HG03097 (cell line): Measurements from ENCODE around the gene STARD5.
A peak's percentile ranks its signal among the peaks of the same experiment; 100 is the strongest.
"Not testable (repeated sequence)": the region's sequence is repeated elsewhere in the genome, so short reads cannot be mapped to it uniquely, and the experiment has no call there.

Experiments used
- ATAC-seq: cut with Tn5 transposase; IDR thresholded peaks from one replicate; pipeline ENCODE4 v1.9.1; 2021; ENCODE audit not compliant: unreplicated experiment, low FRiP score

The STARD5 gene

DNA sequence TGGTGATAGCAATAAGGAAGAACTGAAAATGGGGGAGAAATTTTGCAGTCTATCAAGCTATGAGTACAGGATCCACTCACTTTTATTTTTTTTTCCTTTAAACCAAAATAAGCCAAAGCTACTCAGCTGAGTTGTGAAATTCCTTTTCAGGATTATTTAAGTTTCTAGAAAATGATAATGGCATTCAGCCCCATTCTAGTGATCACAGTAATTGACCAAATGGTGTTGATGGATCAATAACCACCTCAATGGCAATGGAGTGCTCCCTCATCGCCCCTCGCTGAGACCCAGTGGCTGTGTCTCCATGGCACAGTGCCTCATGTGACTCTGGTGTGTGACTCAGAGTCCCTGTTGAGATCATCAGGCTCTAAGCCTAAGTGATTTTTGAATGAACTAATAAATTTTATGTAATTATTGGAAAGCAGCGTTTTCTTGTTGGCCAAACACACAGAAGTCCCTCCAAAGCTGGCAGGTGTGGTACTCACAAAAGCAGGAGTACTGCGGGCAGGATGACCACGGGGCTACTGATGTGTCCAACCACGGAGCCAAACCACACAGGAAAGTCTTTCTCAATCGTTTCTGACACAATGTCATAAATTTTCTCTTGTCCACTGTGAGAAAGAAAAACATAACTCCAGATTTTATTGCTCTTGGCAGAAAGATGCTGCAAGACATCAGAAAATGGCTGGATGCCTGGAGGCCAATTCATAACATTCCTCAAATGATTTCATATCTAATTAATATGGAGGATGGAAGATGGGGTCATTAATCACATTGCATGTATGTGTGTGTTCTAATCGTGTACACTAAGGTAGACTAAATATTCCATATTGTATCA, 14.4 kb upstream of the STARD5 start:
- no peak for ATAC-seq

DNA sequence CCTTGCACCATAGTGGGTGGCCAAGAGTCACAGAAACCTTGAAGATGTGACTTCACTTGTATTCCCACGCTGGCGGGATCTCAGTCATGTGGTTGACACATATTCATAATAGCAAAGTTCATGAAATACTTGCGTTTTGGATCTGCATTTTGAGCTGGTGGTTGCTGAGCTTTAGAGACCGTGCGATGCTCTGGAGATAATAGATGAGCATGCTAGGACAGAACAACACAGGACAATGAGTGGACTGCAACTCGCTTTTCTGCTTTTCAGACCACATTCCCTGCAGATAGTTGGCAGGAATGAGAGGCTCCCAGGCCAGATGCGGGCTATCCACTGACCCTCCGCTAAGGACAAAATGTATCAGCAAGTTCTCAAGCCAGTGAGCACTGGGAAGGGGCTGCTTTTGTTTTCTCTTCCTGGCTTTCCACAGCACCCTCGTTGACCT, 13.8 kb upstream of the STARD5 start:
- no peak for ATAC-seq

DNA sequence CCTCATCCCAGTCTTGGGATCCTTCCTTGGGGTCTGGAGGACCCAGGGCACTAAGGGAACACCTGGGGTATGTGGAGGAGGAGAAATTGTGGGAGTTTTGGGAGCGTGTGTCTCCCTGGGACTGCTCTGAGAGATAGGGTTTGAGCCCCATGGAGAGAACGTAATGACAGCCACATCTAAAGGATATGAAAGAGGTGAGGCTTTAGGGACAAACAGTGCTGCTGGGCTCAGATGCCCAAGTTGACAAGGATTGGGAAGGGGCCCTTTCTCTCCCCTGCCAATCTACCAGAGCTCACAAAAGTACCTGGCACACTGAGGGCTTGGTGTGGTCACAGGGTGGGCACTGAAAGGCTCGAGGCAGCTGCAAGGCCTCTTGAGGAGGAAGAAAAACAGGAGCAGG, 13.3 kb upstream of the STARD5 start:
- ATAC-seq, result no peak

DNA sequence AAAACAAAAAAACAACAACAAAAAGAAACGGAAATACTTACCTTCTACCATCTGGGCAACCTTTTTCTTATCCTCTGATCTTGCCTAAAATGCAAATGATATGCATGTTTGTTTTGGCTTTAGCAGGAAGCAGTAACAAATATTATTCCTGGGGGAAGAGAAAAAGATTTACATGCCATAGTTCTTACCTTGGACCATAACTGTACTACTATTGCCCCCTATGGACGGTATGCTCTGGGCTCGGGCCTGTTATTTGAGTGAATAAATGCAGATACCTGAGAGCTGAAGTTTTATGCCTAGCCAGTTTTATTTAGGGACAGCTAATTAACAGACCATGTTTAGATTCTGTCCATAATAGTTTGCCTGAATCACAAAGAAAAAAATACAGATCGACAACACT, 12.6 kb upstream of the STARD5 start:
- no peak for ATAC-seq

DNA sequence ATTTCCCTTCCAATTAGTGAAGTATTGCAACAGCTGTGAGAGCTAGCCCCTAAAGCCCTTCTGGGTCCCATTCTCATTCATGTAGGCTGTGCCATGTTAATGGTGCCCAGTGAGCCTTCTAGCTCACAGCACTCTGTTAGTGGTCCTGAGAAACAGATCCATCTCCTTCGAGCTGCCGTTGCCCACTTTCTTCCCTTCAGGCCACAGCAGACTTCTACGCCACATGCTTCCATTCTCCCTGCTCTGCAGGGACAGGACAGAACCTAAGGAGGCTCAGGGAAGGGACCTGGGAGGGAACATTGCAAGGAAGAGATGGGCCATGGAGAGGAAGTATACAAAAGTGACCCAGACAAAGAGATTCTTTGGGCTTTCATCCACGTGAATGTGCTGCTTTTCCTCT, 11.7 kb upstream of the STARD5 start:
- no peak for ATAC-seq

DNA sequence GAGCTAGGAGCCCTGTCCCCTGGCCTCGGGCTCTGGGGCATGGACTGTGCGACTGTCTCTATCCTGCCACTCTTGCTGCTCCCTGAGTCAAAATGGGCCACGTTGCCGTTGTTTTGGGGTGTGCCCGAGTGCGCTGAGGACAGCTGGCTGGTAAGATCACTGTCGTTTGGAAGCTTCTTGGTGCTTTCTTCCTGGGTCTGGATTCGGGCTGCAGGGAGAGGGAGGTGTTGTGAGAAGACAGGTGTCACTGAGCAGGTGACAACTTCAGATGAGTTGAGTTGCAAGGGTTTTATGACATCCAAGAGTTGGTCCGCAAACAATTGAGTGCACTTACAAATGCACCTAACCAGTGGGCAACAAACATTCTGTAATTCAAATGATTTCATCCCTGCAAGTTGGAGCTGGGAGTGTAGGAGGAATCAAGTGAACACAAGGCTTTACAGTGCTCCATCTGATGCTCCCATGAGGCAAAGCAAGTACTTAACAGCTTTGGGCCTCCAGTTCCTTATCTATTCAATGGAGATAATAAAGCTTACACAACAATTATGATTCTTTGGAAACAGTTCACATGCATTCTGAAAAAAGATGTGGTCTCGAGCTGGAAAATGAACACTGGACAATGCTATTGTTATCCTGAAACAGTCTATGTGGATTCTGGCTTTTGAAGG, 11.0 kb upstream of the STARD5 start:
- ATAC-seq, result no peak

DNA sequence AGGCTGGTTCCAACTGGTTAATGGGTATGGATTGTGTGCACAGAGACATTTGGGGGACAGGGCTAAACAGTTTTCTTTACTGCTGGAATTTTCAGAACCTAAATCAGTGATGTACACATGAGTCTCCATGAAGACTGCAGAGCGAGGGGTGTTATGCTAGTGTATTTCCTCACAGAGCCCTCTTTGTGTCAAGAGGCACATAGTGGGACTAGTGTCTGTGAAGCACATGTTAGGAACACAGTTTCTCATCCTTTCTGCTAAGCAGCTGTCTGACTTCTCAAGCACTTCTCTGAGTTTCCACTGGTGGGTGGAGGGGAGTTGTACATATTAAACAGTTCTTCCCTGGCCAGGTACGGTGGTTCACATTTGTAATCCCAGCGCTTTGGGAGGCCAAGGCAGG, 9.4 kb upstream of the STARD5 start:
- ATAC-seq, result no peak

DNA sequence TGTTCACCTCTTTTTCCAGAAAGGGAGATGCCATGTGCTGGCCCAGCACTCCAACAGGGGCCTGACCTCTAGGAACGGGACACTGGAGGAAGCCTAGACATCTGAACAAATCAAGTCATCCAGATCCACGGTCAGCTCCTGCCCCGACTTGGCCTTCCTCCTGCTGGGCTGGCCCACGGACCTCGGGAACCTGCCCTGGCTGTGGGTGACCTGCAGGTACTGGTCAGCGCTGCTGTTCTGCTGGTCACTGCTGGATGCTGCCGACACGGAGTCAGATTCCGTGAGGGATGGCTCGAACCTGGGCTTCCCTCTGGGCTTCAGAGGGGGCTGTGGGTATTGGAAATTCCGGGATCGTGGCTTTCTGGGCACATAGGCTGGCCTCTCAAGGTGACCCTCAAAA, 8.4 kb upstream of the STARD5 start:
- ATAC-seq, result no peak

DNA sequence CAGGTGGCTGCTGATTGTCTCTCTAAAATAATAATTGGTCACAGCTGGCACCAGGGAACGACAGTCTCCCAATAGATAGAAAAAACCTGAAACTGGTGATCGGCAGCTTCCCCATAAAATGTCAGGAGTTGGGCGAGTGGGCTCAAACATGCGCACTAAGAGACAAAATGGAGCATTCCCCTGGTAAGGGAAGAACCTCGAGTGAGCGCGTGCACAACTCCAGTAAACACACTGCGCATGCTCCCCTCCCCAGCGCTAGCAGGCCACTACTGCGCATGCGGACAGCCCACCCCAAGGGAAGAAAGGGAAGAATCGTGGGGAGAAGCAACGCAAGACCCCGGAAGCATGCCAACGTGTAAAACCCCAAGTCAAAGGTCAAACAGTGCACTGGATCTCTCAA, 7.7 kb upstream of the STARD5 start:
- no peak for ATAC-seq

DNA sequence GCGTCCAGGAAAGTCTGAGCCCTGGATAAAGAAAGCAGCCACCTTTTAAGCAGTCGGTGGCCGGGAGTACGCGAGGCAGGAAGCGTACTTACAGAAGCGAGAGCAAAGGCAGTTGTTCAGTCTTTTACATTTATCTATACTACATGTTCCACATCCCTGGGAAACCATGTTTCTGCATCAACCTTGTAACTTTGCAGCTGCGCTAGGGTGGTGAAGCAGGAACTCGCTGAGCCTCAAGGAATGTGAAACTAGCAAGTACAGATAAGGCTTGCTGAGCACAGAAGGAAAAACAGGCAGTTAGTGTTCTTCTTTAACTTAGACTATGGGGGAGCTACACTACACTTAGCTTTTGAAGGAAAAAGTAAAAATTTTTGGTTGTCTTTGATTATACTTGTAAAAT, 7.2 kb upstream of the STARD5 start:
- ATAC-seq, result not testable (repeated sequence)

DNA sequence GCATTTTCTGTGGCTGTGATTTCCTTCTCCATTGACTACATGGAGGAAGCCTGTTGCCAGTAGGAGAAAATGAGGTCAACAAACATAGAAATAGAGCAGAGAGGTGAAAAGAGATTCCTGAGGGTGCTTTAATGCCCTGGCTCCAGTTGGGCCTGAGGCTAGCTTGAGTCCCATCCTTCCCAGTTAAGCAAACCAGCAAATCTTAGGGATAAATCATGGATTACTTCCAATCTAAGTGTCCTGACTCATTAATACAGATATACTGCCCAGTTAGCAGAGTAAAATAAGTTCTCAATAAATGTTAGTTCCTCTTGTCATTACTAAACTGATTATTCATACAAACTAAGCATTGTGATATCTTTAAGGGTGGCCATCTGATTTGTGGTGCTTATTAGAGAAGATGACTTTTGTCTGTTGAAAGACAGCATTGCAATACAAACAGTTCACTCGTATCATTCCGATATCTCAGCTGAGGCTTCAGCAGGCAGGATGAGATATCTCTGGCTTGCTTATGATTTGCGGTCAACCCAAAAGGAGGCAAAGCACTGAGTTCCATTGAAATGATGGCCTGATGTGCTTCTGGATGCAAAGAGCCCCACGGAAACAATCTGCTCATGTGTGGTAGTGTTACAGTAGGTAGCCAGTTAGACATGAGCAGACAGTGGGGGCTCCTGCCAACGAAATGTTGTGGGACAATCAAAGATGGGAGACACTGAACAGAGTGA, 6.6 kb upstream of the STARD5 start:
- no peak for ATAC-seq

DNA sequence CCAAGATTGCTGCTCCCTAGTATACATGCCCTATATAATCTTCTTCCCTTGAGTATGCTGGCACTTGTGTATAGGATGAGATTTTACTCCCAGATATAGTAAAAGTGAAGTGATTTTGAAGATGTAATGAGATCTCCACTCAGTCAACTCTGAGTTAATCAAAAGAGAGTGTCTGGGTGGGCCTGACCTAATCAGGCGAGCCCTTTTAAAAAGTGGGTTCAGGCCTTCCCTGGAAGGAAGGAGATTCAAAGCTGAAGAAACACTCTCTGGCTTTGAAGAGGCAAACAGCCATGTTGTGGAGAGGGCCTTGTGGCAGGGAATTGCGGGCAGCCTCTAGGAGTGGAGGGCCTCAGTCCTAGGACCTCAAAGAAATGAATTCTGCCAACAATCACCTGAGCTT, 5.5 kb upstream of the STARD5 start:
- no peak for ATAC-seq

DNA sequence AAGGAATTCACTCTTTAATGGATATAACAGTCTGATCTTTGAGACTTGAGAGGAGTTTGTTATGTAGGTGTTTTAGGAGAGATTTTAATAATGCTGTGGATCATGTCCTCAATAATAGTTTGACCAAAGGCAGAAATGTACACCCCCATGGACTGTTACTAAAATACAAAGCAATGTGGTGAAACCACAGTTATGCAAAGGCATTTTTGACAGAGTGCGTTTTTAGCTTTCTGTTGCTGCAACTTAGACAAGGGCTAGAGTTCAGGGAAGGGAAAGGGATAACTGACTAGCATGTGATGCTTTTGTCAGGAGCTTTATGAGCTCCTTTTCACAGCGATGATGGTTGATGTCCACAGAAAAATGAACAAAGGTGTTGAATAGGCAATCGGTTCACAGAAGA, 3.6 kb upstream of the STARD5 start:
- no peak for ATAC-seq

DNA sequence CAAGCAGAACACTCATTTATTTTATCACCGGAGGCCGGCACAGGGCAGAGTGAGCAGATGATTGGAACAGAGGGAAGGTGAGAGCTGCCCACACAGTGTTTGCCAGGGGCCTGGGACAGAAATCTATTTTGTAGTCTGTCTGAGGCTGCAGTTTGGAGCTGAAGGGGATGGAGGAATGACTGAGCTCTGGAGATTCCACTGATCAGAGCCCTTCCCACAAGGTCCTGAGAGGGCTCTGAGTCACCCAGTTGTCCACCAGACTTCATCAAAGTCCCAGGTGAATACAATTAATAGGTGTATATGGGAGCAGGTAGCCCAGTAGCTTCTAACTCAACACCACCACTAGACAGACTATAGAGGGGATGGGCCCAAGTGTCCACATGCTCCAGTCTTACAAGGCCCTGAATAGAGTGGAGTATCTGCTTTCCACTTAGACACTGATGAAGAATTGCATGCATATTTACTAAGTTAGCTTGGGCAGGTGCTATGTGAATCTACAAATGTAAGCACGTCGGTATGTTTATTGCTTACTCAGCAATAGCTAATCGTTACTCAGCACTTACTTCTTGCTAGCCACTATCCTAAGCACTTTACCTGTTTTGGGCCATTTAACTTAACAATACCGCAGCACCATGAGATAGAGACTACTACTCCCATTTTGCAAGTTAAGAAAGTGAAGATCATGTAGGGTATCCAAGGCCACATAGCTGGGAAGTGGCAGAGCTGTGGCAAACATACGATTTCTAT, 2.7 kb upstream of the STARD5 start:
- no peak for ATAC-seq

DNA sequence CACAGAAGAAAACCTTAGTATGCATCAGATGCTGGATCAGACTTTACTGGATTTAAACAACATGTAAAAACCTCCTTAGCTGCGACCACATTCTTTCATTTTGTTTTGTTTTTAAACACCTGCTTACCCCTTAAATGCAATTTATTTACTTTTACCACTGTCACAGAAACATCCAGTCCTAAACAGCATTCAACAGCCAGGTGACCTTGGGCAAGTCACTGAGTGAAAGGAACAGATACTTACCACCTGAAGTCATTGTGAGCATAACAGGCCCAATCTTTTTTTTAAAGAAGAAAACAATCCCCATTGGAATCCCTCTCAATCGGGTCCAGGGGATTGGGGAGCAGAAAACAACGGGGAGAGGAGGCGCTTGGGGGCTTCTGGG, 390 bp downstream of the STARD5 start:
- peak; percentile 4 for ATAC-seq

DNA sequence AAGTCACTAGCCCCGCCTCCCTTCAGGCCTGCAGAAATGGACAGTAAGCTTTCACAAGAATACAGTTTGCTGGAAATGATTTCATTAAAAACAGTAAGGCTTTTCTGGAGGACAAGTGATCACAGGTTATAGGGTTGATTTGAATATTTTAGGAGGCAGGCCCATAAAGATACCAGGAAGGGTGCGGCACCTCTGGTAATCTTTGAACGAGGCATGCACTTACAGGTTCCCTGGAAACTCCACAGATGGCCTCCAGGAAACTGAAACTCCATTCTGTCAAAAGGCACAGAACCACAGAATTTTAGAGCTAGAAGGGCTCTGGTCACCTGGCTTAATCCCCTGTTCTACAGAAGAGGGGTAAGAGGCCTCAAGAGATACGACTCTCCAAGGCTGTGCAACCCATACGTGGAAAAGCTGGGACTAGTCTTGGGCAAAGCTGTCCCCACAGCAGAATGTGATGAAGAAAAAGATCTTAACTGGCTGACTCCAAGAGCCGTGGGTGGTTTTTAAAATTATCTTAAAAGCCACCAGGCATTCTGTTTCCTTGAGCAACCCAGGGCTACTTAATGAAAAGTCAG, 1.2 kb downstream of the STARD5 start:
- no peak for ATAC-seq

DNA sequence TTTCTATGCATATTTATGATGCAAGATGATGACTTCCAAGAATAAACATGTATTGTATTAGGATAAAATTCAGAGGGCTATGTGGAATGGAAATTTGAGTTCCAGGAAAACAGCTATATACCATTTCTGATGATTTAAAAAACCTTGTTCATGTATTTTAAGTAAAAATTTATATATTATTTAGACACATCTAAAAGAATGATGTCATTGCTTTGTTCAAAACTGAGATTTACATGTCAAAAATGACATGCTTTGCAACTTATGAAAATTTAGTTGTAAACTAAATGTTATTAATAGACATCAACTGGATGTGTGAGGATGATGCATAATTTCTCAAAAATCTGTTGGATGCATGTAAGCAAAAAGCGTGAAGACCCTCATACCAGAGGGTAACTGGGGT, 2.3 kb downstream of the STARD5 start:
- no peak for ATAC-seq

DNA sequence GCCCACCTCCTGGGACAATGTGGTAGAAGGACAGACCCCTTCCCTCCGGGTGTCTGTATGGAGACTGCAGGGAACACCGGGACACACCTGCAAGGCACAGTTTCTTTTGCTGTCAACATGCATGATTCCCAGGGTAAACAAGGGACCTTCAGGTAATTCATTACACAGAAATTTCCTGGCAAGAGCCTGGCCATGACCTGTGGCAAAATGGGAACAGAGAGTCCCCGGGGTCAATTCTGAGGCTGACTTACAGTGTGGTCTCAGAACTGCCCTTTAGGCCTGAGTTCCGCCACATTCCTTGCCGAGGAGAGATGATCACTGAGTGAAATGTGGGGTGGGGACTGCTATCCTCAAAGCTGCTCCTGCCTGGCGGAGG, 6.3 kb downstream of the STARD5 start:
- no peak for ATAC-seq

DNA sequence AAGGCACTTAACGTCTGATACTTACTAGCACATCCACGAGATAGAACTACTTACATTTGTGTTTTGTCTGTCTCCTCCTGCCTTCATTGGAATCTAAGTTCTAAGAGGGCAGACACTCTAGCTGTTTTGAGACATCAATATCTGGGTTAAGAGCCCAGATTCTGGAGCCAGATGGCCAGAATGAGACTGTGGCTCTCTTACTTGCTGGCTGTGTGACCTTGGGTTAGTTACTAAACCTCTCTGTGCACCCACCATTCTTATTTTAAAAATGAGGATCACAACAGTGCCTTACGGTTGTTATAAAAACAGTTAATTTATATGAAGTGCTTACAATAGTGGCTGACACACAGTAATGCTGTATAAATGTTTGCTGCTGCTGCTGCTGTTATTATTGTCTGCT, 7.7 kb downstream of the STARD5 start:
- ATAC-seq, result no peak

DNA sequence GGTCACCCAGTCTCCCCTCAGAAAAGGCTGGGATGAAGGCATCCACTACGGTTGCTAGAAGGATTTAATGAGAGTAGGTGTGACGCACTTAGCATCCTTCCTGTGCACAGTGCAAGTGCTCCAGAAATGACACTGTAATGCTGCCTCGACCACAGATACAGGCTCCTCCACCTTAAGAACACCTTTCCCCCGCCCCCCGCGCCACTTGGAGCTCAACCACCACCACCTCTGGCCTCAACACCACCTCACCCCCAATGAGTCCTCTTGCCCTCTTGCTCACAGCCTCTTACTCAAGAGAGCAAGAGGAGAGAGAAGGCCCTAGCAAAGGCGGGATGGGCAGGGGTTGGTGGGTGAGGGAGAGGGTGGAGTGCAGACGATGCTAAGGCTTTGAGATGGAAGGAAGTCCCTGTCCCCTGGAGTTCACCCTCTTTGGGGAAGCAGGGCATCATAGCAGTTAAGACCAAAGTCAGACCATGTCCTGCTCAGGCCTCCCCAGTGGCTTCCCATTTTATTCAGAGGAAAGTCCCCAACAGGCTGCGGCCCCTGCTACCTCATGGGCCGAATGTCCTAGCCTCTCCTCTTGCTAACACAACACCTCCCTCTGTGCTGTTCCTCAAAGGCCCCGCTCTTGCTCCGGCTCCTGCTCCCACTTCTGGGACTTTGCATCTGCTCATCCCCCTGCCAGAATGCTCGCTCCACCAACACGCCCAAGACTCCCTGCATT, 8.3 kb downstream of the STARD5 start:
- no peak for ATAC-seq
